HG02763 (cell line): ENCODE measurements around the gene CLDND2.

Source experiments
- ATAC-seq: cut with Tn5 transposase; IDR thresholded peaks from one replicate; pipeline ENCODE4 v1.9.1; 2021; ENCODE audit warnings: mild to moderate bottlenecking, moderate library complexity; ENCODE audit not compliant: unreplicated experiment

The CLDND2 gene

GRCh38 chr19:51356159-51356801 is 12.5 kb downstream of the CLDND2 start:
- no peak for ATAC-seq

- no peak for ATAC-seq
Observed at GRCh38 chr19:51354742-51355148, 14.1 kb downstream of the CLDND2 start.

DNA sequence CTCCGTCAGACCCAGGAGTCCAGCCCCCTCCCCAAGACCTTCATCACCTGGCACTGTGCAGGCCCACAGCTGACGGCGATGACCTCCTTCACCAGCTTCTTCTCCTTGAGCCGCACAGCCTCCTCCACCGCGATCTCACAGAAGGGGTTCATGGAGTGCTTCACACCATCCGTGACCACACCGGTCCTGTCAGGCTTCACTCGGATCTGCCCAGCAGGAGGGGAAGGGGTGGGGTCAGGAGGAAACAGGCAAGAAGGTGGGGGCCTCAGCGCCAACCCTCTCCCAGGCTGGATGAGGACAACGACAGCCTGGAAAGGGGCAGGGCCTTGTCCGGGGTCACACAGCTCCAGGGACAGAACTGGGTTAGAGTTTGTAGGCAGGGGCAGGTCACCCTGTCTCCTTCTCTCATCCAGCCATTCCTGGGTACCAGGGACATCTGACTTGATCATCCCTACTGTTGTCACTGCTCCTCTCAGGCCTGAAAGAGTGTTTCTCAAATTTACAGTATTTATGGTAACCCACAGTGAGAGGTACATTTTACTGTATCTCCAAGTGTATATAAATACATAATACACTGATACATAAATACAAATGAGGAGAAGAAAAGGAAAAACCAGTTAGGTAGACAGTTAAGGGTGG is 14.6 kb downstream of the CLDND2 start:
- ATAC-seq = no peak

- ATAC-seq = no peak
Observed at GRCh38 chr19:51352783-51353360, 15.9 kb downstream of the CLDND2 start.

DNA sequence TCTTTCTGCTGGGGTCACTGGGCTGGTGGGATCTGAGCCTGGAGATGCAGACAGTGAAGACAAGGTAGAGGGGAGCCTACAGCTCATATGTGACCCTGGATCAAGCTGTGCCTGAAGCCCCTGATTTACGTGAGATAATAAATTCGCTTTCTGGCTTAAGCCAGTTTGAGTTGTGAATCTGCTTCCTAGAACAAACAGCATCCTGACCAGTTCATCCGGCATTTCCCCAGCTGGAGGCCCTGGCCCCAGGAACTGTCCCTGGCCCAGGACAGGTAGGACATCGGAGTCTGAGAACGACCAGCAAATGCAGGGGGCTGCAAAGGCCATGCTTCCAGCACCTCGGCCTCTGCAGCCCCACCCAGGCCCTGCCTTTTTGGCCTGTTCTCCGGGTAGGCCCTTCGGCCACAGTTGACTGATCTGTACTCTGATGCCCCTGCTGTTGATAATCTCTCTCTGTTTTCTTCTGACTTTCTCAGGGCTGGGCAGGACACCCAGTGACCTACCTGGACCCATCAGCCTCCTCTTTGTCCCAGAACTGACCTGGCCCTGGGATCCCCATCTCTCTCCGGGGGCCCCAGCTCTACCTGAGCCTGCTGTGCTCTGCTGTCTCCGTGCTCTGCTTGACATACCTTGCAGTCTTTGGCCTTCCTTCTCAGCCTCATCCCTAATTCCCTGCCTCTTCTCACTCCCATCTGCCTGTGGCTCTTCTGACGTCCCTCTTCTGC is 17.4 kb downstream of the CLDND2 start:
- no peak for ATAC-seq

DNA sequence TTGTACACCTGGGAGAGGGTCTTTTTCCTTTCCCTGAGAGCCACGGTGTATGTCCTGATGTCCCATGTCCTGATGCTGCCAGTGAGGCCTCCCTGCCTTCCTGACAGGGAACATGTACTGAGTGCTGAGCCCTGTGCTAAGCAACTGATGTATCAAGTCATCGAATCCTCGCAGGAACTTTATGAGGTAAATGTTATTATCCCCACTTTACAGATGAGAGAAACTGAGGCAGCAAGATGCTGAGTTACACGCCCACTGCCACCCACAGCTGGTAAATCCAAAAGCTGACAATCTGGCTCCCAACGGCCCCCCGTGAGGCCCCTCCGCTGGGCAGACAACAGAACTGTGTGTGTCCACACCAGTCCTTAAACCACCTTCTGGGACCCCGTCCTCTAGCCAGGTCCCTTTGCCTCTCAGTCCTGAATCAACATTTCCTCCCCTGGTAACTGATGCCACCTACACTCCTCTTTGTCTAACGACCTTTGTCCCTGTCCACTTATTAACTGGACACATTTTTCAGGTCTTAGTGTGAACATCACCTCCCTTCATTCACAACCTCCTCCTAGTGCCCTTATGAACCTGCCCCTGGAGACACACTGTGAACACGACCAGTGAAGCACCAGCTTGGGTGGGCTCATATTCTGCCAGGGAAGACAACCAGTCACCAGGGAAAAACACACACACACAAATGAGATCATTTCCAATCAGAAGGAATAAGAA is 21.4 kb downstream of the CLDND2 start:
- no peak for ATAC-seq

DNA sequence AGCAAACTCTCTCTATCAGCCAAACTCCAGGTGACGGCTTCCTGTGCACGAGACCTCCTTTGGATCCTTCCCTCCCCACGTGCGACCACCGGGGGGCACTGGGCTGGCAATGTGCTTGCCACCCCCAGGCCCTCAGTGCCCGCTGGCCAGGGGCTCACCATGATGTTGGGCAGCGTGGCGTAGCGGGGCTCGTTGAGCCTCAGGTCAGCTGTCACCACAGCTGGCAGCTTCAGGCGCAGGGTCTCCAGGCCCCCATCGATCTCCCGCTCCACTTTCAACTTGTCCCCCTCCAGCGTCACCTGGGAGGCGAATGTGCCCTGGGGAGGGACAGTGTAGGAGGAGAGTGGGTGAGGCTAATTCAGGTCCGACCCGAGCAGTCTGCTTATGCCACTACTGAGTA is 22.1 kb downstream of the CLDND2 start:
- ATAC-seq = no peak

DNA sequence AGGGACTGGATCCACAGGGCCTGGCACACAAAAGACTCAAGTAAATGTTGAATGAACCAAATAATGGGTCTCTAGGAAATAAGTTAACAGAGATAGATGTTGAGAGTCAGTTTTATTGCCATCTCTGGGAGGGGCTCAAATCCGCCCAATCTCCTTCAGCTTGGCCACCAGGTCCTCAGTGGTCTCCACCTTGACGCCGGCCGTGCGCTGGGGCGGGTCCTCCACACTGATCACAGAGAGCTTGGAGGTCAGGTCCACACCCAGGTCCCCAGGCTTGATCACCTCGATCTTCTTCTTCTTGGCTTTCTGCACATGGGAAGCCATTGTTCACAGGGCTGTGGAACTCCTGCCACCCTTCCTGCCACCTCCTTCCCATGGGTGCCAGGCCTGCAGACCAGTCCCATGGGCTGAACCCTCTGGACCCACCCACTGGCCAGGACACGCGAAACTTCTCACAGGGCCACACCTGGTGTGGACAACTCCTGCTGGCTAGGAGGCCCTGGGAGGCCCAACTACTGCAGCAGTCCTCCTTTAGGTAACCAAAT is 23.7 kb downstream of the CLDND2 start:
- no peak for ATAC-seq

DNA sequence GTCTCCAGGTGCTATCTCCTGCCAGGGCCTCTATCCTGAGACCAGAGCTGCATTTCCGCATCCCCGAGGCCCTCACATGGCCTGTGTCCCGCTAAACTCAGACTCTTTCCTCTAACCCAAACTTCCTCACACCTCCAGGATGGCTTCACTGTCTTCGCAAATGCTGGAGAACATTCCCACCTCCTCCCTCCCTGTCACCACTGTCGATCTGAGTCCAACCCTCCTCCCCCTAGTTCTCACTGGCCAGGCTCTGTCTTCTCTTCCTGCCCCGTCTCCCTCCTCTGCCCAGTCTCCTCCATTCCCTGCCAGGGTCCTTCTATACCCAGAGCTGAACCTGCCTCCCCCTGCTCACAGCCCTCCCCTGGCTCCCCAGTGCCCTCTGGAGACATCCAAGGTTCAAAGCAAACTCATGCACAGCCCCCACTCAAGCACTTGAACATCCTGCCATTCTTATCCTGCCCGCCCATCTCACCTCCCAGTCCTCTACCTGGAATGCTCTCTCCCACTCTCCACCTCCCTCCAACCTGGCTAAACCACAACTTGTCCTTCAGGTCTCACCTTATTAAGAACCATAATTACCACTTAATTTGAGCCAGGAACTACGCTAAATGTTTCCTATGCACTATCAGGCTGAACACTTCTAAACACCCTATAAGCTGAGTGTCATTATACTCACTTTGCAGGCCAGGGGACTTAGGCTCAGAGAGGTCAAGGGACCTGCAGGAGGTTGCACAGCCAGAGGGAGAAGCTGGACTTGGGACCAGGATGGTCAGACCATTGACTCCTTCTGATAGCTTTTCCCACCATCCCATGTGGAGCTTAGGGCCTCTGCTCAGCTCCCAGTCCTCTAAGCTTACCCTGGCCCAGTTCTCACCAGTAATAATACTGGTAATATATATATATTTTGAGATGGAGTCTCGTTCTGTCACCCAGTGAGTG is 25.9 kb downstream of the CLDND2 start:
- ATAC-seq = no peak

DNA sequence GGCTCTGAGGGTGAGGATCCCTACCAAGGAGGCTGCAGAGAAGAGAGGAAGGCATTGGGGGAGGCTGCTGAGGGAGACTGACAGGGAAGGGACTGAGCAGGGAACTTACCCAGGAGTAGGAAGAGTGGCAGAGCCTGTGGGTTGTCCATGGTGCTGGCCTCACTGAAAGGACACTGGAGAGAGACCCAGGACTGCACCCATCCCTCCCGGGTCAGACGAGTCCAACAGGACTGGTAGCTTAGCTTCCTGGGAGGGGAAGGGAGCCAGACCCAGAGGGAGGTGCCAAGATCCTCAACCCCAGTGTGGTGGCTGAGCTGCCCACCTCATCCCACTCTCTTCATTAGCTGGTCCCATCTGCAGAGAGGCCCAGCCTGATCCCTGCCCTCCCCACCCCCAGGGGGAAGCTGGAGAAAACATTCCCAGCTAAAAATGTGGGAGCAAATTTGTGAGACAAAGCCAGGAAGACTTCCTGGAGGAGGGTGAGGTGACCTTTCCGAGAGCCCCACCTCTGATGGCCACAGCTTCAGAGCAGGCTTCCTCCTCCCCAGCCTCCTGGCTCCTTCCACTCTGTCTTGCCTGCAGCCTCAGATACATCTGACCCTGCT is 26.7 kb downstream of the CLDND2 start, which contains the start of gene VSIG10L:
VSIG10L (minus strand) TSS at position 164 of the 605 bp plus-strand sequence; CDS start at position 149, 15 bp downstream.
- ATAC-seq = no peak

- no peak for ATAC-seq
Observed at GRCh38 chr19:51341066-51341465, 27.7 kb downstream of the CLDND2 start.

DNA sequence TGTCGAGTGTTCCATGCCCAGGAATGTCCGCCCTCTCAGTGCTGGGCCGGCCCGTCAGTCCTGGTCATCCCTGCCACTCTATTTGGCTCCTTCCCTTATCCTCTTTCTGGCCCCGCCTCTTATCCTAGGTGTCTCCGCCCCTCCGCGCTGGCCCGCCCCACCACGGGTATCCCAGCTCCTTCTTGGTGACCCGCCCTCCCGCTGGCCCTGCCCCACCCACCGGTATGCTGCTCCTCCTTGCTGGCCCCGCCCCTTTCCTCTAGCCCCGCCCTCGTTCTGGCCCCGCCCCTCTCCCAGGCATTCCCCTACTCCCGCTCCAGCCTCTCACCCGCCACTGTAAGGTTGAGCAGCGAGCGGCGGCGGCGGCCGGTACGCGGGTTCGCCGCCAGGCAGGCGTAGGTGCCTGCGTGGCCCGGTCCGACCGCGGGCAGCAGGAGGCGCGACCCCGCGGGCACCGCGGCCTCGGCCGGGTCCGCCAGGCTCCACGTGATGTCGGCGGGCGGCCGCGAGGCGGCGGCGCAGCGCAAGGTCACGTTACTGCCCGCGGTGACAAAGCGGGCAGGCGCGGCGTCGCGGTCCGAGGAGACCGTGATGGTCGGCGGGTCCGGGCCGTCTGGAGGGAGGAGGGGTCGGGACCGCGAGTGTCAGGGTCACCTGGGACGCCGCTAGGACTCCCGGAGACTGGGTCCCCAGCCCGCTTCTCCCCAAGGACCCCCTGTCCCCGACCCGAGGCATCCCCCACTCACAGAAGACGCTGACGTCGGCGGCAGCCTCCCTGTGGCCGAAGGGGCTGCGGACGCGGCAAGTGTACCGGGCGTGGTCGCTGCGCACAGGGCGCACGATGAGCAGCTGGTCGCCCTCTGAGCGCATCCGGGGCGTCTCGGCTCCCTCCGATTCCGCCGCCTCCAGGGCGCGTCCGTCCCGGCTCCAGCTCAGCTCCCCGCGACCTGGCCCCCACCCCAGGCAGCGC is 28.8 kb downstream of the CLDND2 start:
- peak; percentile 62 for ATAC-seq

DNA sequence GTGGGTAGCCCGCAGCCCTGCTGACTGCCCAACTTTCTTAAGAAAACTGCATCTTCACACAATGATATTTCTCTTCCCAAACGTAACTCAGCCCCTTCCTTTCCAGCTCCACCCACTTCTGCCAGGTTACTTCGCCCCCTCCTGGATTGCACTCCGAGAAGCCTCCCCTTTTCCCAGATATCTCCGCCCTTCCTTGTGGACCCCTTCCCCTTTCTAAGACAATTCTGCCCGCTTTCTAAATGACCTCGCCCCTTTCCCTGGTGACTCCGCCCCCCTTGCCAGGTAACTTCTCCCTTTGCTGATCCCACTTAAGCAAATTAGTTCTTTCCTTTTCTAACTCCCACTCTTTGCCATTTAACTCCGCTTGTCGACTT is 29.5 kb downstream of the CLDND2 start:
- ATAC-seq = no peak

DNA sequence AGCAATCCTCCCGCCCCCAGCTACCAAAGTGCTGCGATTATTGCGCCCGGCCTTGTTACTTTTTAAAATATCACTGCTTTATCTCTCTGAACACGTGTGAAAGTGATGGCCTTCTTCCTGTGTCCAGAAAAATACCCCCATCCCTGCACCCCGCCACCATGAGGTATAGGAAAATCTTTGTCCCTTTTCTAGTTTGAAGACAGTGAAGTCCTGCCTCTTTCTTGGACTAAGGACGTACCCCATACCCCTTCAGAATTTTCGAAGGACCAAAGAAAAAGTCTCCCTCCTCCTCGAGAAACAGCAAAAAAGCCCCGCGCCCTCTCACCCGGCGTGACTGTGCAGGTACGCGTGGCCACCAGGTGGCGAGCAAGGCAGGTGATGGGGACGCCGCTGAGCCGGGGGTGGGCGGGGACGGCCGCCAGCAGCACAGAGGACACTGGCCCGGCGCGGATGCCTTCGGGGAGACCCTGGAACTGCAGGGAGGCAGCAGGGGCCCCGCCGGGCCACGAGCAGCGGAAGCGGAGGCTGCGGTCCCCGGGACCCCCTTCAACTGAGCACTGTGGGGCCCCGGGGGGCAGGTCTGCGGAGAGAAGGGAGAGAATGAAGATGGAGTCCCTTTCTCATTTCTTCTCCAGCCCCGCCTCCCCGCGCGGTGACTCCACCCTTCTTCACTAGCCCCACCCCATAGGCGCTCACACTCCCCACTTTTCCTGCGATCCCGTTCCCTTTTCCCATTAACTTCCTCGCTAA is 30.1 kb downstream of the CLDND2 start:
- no peak for ATAC-seq

GRCh38 chr19:51337861-51338562 is 30.8 kb downstream of the CLDND2 start:
- no peak for ATAC-seq

GRCh38 chr19:51337141-51337860 is 31.5 kb downstream of the CLDND2 start:
- no peak for ATAC-seq
